GM23338 (cell line): Measurements from ENCODE around the gene IL22RA1. TPM values are rescaled to one million over a fixed set of nuclear protein-coding genes. Genes with fewer than 3 reads are reported as not detected.
A peak's percentile ranks its signal among the peaks of the same experiment; 100 is the strongest.

ENCODE experiments used
- ATAC-seq: fragments of 200-7000 bp; cut with Tn5 transposase; 3 replicates; pipeline ENCODE4 v1.9.1; 2020
- DNase-seq: peaks from one replicate; pipeline ENCODE4 v3.0.0-alpha.2; 2015; ENCODE audit warnings: low spot score
- H2AFZ ChIP-seq: fragments of 200-600 bp; sonication (generic); 2 replicates; pipeline ENCODE4 v1.8.0; 2016; ENCODE audit warnings: antibody characterized with exemption, mild to moderate bottlenecking, moderate library complexity
- H3F3A ChIP-seq: fragments of 200-600 bp; sonication (generic); replicated peaks from 2 replicates; pipeline ENCODE4 v1.8.0; 2017; ENCODE audit warnings: antibody characterized with exemption, mixed run types, low read depth
- H3K27ac ChIP-seq: fragments of 200-600 bp; sonication (generic); 2 replicates; pipeline ENCODE4 v1.6.1; 2016; ENCODE audit warnings: low read depth
- H3K27me3 ChIP-seq: fragments of 200-600 bp; sonication (generic); 2 replicates; pipeline ENCODE4 v1.8.0; 2016; ENCODE audit warnings: mild to moderate bottlenecking, mixed run types, moderate library complexity; ENCODE audit not compliant: insufficient read depth
- H3K36me3 ChIP-seq: fragments of 200-600 bp; sonication (generic); 2 replicates; pipeline ENCODE4 v1.8.0; 2016; ENCODE audit warnings: mild to moderate bottlenecking; ENCODE audit not compliant: insufficient read depth
- H3K4me1 ChIP-seq: fragments of 200-600 bp; sonication (generic); 2 replicates; pipeline ENCODE4 v1.8.0; 2016; ENCODE audit warnings: mild to moderate bottlenecking, moderate library complexity; ENCODE audit not compliant: insufficient read depth
- H3K4me2 ChIP-seq: fragments of 200-600 bp; sonication (generic); 2 replicates; pipeline ENCODE4 v1.7.1; 2017; ENCODE audit warnings: mixed run types
- H3K4me3 ChIP-seq: fragments of 200-600 bp; sonication (generic); 2 replicates; pipeline ENCODE4 v1.6.1; 2016; ENCODE audit warnings: mixed run types
- H3K79me2 ChIP-seq: fragments of 200-600 bp; sonication (generic); replicated peaks from 2 replicates; pipeline ENCODE4 v1.8.0; 2017; ENCODE audit warnings: mild to moderate bottlenecking; ENCODE audit not compliant: insufficient read depth
- H3K9me2 ChIP-seq: fragments of 200-600 bp; sonication (generic); 2 replicates; pipeline ENCODE4 v1.8.0; 2017; ENCODE audit not compliant: insufficient read depth
- H4K20me1 ChIP-seq: fragments of 200-600 bp; sonication (generic); replicated peaks from 2 replicates; pipeline ENCODE4 v1.8.0; 2017; ENCODE audit warnings: mild to moderate bottlenecking; ENCODE audit not compliant: insufficient read depth
- H3K27ac Mint-ChIP-seq: 2 replicates; pipeline ENCODE4 v1.8.0; 2020; ENCODE audit warnings: inconsistent platforms, mild to moderate bottlenecking, moderate library complexity, mixed read lengths
- H3K27me3 Mint-ChIP-seq: 3 replicates; pipeline ENCODE4 v1.8.0; 2022; ENCODE audit warnings: low read depth, mild to moderate bottlenecking, moderate library complexity, mixed read lengths, inconsistent platforms; ENCODE audit not compliant: insufficient read depth, poor library complexity
- H3K36me3 Mint-ChIP-seq: 3 replicates; pipeline ENCODE4 v1.8.0; 2021; ENCODE audit warnings: low read depth, mild to moderate bottlenecking, inconsistent platforms, moderate library complexity, mixed read lengths
- H3K4me1 Mint-ChIP-seq: 3 replicates; pipeline ENCODE4 v1.8.0; 2020; ENCODE audit warnings: mild to moderate bottlenecking, inconsistent platforms, mixed read lengths
- H3K4me3 Mint-ChIP-seq: 3 replicates; pipeline ENCODE4 v1.8.0; 2021; ENCODE audit warnings: moderate library complexity, mild to moderate bottlenecking, inconsistent platforms, mixed read lengths
- H3K9me3 Mint-ChIP-seq: 3 replicates; pipeline ENCODE4 v1.8.0; 2020; ENCODE audit warnings: moderate library complexity, mild to moderate bottlenecking, inconsistent platforms, mixed read lengths
- CREB1 ChIP-seq: fragments of 250-450 bp; sonication (Bioruptor Pico); IDR thresholded peaks from 2 replicates; pipeline ENCODE4 v1.5.0; 2020; ENCODE audit warnings: low read depth, mild to moderate bottlenecking, moderate library complexity
- EZH2phosphoT487 ChIP-seq: fragments of 200-600 bp; sonication (generic); IDR thresholded peaks from one replicate; pipeline ENCODE4 v1.8.1; 2018; ENCODE audit warnings: antibody characterized with exemption; ENCODE audit not compliant: unreplicated experiment
- JUNB ChIP-seq: IDR thresholded peaks from one replicate; pipeline ENCODE4 v1.6.1; 2016; ENCODE audit warnings: antibody characterized with exemption; ENCODE audit not compliant: unreplicated experiment
- POLR2AphosphoS5 ChIP-seq: IDR thresholded peaks from 2 replicates; pipeline ENCODE4 v1.6.1; 2016; ENCODE audit warnings: antibody characterized with exemption, low read depth
- STAT1 ChIP-seq: IDR thresholded peaks from one replicate; pipeline ENCODE4 v1.6.1; 2016; ENCODE audit warnings: antibody characterized with exemption; ENCODE audit not compliant: unreplicated experiment
- ZNF114 ChIP-seq: fragments of 250-450 bp; sonication (Bioruptor Pico); IDR thresholded peaks from 2 replicates; pipeline ENCODE4 v1.5.0; 2020; ENCODE audit warnings: mild to moderate bottlenecking, moderate library complexity
- ZNF331 ChIP-seq: fragments of 250-450 bp; sonication (Bioruptor Pico); IDR thresholded peaks from 2 replicates; pipeline ENCODE4 v1.5.0; 2020; ENCODE audit warnings: low read depth, mild to moderate bottlenecking, moderate library complexity
- polyA plus RNA-seq: library from polyadenylated mRNA; unstranded; fragments of >200 nt; fragmentation: Nextera tagmentation; extraction: Ambion mirVana; gene quantifications from 2 replicates; pipeline ENCODE4 v1.2.1, GENCODE V29; 2016
- total RNA-seq: library from RNA; depleted of rRNA; stranded (reverse); fragments of >200 nt; shearing (Covaris generic); gene quantifications from 2 replicates; pipeline ENCODE4 v1.2.3, GENCODE V29; 2014

Gene IL22RA1
- total and polyA plus RNA-seq, 2 experiments from 2014 or later = 0.11 to 0.28 TPM

GRCh38 chr1:24152631-24153494 lies 9.9 kb upstream of the IL22RA1 start:
- no peak overlapping the region for H3K4me3 ChIP-seq
- H3K4me2 ChIP-seq = peak overlapping the region; percentile 9; the same call in 1 of the 2 replicates
- no peaks in the 10 kb centered on the region for H3K9me3 Mint-ChIP-seq
- H4K20me1 ChIP-seq = no peaks in the 10 kb centered on the region
- no peak for ATAC-seq
- no peak overlapping the region for H2AFZ ChIP-seq
- TF ChIP-seq ZNF331 (CRISPR knock-in tag) (no peak), POLR2AphosphoS5 (peak; percentile 17; the same call in 1 of the 2 replicates), ZNF114 (no peak), JUNB (no peak)
- peaks cover 43% of the 10 kb centered on the region for H3K4me1 Mint-ChIP-seq
- peaks cover 16% of the 10 kb centered on the region for H3K36me3 Mint-ChIP-seq
- peaks cover 25% of the 10 kb centered on the region for H3K27me3 Mint-ChIP-seq
- DNase-seq = no peak
- H3K27ac Mint-ChIP-seq = peak overlapping the region; percentile 97
- 0 out of 2 replicates have a peak, but pooled peaks cover 9% of the 10 kb centered on the region for H3K79me2 ChIP-seq
- peaks cover 16% of the 10 kb centered on the region; the same call in 1 of the 2 replicates for H3K4me1 ChIP-seq
- H3K36me3 ChIP-seq = no peaks in the 10 kb centered on the region
- H3F3A ChIP-seq = no peaks in the 10 kb centered on the region
- H3K27ac ChIP-seq = peak overlapping the region; percentile 84; the same call in 1 of the 2 replicates
- 0 out of 3 replicates have a peak overlapping the region, but pooled peaks have one; percentile 64 for H3K4me3 Mint-ChIP-seq
- H3K27me3 ChIP-seq = no peaks in the 10 kb centered on the region
- H3K9me2 ChIP-seq = no peaks in the 10 kb centered on the region

GRCh38 chr1:24151175-24151533 lies 8.2 kb upstream of the IL22RA1 start:
- Mint-ChIP-seq H3K36me3 (peaks cover 10% of the 10 kb centered on the region; the same call in 2 of the 3 replicates), H3K4me1 (peaks cover 43% of the 10 kb centered on the region), H3K9me3 (no peaks in the 10 kb centered on the region), H3K4me3 (peak overlapping the region; percentile 64), H3K27ac (peak overlapping the region; percentile 97), H3K27me3 (peaks cover 25% of the 10 kb centered on the region)
- H3K4me1 ChIP-seq = peaks cover 16% of the 10 kb centered on the region; the same call in 1 of the 2 replicates
- H3K27ac ChIP-seq = peak overlapping the region; percentile 99
- ATAC-seq (peak; percentile 76), DNase-seq (peak; percentile 98)
- no peaks in the 10 kb centered on the region for H3K36me3 ChIP-seq
- no peaks in the 10 kb centered on the region for H3K9me2 ChIP-seq
- 0 out of 2 replicates have a peak, but pooled peaks cover 9% of the 10 kb centered on the region for H3K79me2 ChIP-seq
- no peaks in the 10 kb centered on the region for H3K27me3 ChIP-seq
- H3K4me3 ChIP-seq = peak overlapping the region; percentile 49
- no peaks in the 10 kb centered on the region for H4K20me1 ChIP-seq
- no peaks in the 10 kb centered on the region for H3F3A ChIP-seq
- no peak overlapping the region for H2AFZ ChIP-seq
- no peak for TF ChIP-seq EZH2phosphoT487
- no peak for TF ChIP-seq STAT1
- peak; percentile 67 for TF ChIP-seq POLR2AphosphoS5
- TF ChIP-seq CREB1 (CRISPR knock-in tag) = peak; percentile 33; the same call in 1 of the 2 replicates
- H3K4me2 ChIP-seq = peak overlapping the region; percentile 74
